ENCODE results near the gene OR1L1.

The OR1L1 gene

DNA sequence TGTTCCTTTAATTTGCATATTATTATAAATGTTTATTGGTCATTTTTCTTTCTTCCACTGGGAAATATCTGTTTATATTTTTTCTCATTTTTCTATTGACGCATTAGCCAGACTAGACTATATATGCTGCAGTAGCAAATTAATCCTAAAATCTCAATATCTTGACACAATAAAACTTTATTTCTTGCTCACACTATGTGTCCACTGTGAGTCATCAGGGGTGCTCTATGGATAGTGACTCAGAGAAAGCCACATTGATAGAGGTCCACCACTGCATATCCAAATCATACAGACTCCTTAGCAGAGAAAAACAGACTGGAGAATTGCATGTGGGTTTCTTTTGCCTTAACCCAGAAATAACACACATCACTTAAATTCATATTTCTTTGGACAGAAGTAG lies 34.2 kb downstream of the OR1L1 start:
- WGBS (ENCODE audit: extremely low coverage, insufficient coverage, insufficient read length) = no CpG with 5 or more reads among the region's 1 CpG
- no peak overlapping the region for H4K8ac ChIP-seq (ENCODE audit: low read depth, low read length)
- no peak overlapping the region for H3K23ac ChIP-seq (ENCODE audit: low read length)
- no peak overlapping the region for H4K91ac ChIP-seq (ENCODE audit: low read depth, low read length)
- no peaks in the 10 kb centered on the region for H3K79me2 ChIP-seq (ENCODE audit: control insufficient read depth, insufficient read depth, low read length, poor library complexity)
- no peak overlapping the region for H4K12ac ChIP-seq (ENCODE audit: low read depth, low read length)
- H2BK12ac ChIP-seq (ENCODE audit: low read length) = no peak overlapping the region
- H3K27me3 ChIP-seq (ENCODE audit: insufficient read depth, low read length) = no peaks in the 10 kb centered on the region
- no peak overlapping the region for H3K4ac ChIP-seq (ENCODE audit: low read depth, low read length)
- no peak overlapping the region for H3K14ac ChIP-seq (ENCODE audit: low read length)
- no peak overlapping the region for H2AFZ ChIP-seq (ENCODE audit: insufficient read depth, low read length, poor library complexity)
- no peaks in the 10 kb centered on the region for H3K79me1 ChIP-seq (ENCODE audit: low read length)
- DNase-seq = no peak
- no peak overlapping the region for H3K9ac ChIP-seq (ENCODE audit: low read length)
- H3K4me3 ChIP-seq (ENCODE audit: low read depth, low read length) = no peak overlapping the region
- H3K4me2 ChIP-seq (ENCODE audit: low read length) = no peak overlapping the region
- no peak overlapping the region for H3K27ac ChIP-seq (ENCODE audit: low read depth, low read length)
- H2BK5ac ChIP-seq (ENCODE audit: low read depth, low read length, poor library complexity) = no peak overlapping the region
- no peak overlapping the region for H2AK5ac ChIP-seq (ENCODE audit: low read length)
- no peaks in the 10 kb centered on the region for H3K36me3 ChIP-seq (ENCODE audit: control insufficient read depth in 1 of 2, insufficient read depth in 2 of 2, low read length in 2 of 2)
- peaks cover 6% of the 10 kb centered on the region for H3K9me3 ChIP-seq (ENCODE audit: insufficient read depth, low read depth, low read length)
- H3K18ac ChIP-seq (ENCODE audit: low read length) = no peak overlapping the region
- H3K4me1 ChIP-seq (ENCODE audit: control insufficient read depth in 1 of 2, insufficient read depth in 2 of 2, low read length in 2 of 2) = no peaks in the 10 kb centered on the region
- H2BK120ac ChIP-seq (ENCODE audit: insufficient read depth, low read length, poor library complexity) = no peak overlapping the region
